Thoracic aorta (tissue), 2 donors: Measurements from ENCODE around the gene RBM23. TPM values are rescaled to one million over a fixed set of nuclear protein-coding genes. Genes with fewer than 3 reads are reported as not detected.

Experiments used
- ATAC-seq: fragments of 150-250 bp; one replicate; pipeline ENCODE4 v1.8.0; 2017; ENCODE audit warnings: low read depth; ENCODE audit not compliant: insufficient number of reproducible peaks, low FRiP score
- DNase-seq: peaks from one replicate; pipeline ENCODE4 v3.0.0-alpha.2; 2020; ENCODE audit warnings: low spot score
- H3K27ac ChIP-seq, 2 donors: fragments of 200-600 bp; sonication (generic); 1 replicate in 1 of 2; 2 replicates in 1 of 2; pipeline ENCODE4 v1.5.1; 2016; ENCODE audit warnings: mild to moderate bottlenecking in 2 of 2, moderate library complexity in 2 of 2
- H3K27me3 ChIP-seq: fragments of 200-600 bp; sonication (generic); replicated peaks from 2 replicates; pipeline ENCODE4 v1.6.0; 2016; ENCODE audit warnings: mild to moderate bottlenecking; ENCODE audit not compliant: insufficient read depth
- H3K36me3 ChIP-seq: fragments of 200-600 bp; sonication (generic); one replicate; pipeline ENCODE4 v1.5.1; 2016
- H3K4me1 ChIP-seq, 2 donors: fragments of 200-600 bp; sonication (generic); 1 replicate in 1 of 2; 2 replicates in 1 of 2; pipeline versions ENCODE4 v1.5.1 to v1.6.0; 2016; ENCODE audit warnings: low read depth in 2 of 2, mild to moderate bottlenecking in 1 of 2; ENCODE audit not compliant: control insufficient read depth in 1 of 2
- H3K4me3 ChIP-seq: fragments of 200-600 bp; sonication (generic); 2 replicates; pipeline ENCODE4 v1.5.1; 2016; ENCODE audit warnings: mild to moderate bottlenecking
- H3K9me3 ChIP-seq: fragments of 200-600 bp; sonication (generic); 2 replicates; pipeline ENCODE4 v1.5.1; 2016
- CTCF ChIP-seq: fragments of 200-600 bp; sonication (generic); IDR thresholded peaks from one replicate; pipeline ENCODE4 v1.5.1; 2019; ENCODE audit warnings: antibody characterized with exemption
- total RNA-seq, 2 donors: library from RNA; depleted of rRNA; stranded (reverse); fragments of >200 nt; gene quantifications; one replicate each; pipeline versions ENCODE4 v1.1.0 to v1.2.3, GENCODE V29; 2016

RBM23 gene
- total RNA-seq, 2 donors from 2014 or later: 75.9 to 731 TPM

- DNase-seq: no peak
- Histone ChIP-seq H3K4me3 (no peak overlapping the region), H3K27me3 (no peaks in the 10 kb centered on the region), H3K4me1 (no peaks in the 10 kb centered on the region), H3K9me3 (no peaks in the 10 kb centered on the region), H3K36me3 (peaks cover 82% of the 10 kb centered on the region), H3K27ac (no peak overlapping the region)
- TF ChIP-seq CTCF: no peak
- no peak for ATAC-seq
Measured at GRCh38 chr14:22905627-22906026, 13.3 kb downstream of the RBM23 start.

- Histone ChIP-seq H3K27ac (no peak overlapping the region), H3K4me1 (no peaks in the 10 kb centered on the region), H3K36me3 (peaks cover 77% of the 10 kb centered on the region), H3K4me3 (no peak overlapping the region), H3K27me3 (no peaks in the 10 kb centered on the region), H3K9me3 (no peaks in the 10 kb centered on the region)
- DNase-seq (no peak), ATAC-seq (no peak)
- TF ChIP-seq CTCF: no peak
Measured at GRCh38 chr14:22903742-22904087, 15.2 kb downstream of the RBM23 start.

GRCh38 chr14:22901799-22902198, 17.1 kb downstream of the RBM23 start:
- no peak for ATAC-seq
- peaks cover 64% of the 10 kb centered on the region for H3K36me3 ChIP-seq
- no peak overlapping the region for H3K27ac ChIP-seq
- no peak overlapping the region for H3K4me3 ChIP-seq
- H3K4me1 ChIP-seq: no peaks in the 10 kb centered on the region
- DNase-seq: no peak
- H3K27me3 ChIP-seq: no peaks in the 10 kb centered on the region
- no peak for TF ChIP-seq CTCF
- H3K9me3 ChIP-seq: no peaks in the 10 kb centered on the region

GRCh38 chr14:22900081-22900799, 18.7 kb downstream of the RBM23 start:
- H3K4me1 ChIP-seq: no peaks in the 10 kb centered on the region
- TF ChIP-seq CTCF: peak; percentile 48
- H3K36me3 ChIP-seq: peaks cover 50% of the 10 kb centered on the region
- ATAC-seq: no peak
- H3K27ac ChIP-seq: peak overlapping the region; percentile 12 to 40
- no peaks in the 10 kb centered on the region for H3K27me3 ChIP-seq
- H3K9me3 ChIP-seq: no peaks in the 10 kb centered on the region
- DNase-seq: no peak
- no peak overlapping the region for H3K4me3 ChIP-seq

GRCh38 chr14:22898302-22899090, 20.5 kb downstream of the RBM23 start:
- no peak for DNase-seq

More at GRCh38 chr14:22898302-22899090, 20.5 kb downstream of the RBM23 start:
- H3K4me1 ChIP-seq: no peaks in the 10 kb centered on the region
- no peak overlapping the region for H3K27ac ChIP-seq
- ATAC-seq: no peak
- TF ChIP-seq CTCF: no peak
- no peak overlapping the region for H3K4me3 ChIP-seq
- H3K36me3 ChIP-seq: peaks cover 32% of the 10 kb centered on the region
- H3K27me3 ChIP-seq: no peaks in the 10 kb centered on the region
- H3K9me3 ChIP-seq: no peaks in the 10 kb centered on the region
